Measurements from ENCODE around the gene STUM.
A peak's percentile ranks its signal among the peaks of the same experiment; 100 is the strongest.

- TF ChIP-seq REST (IDR thresholded peaks at IDR 0.05; ENCODE audit: unreplicated experiment) = no peak
- TF ChIP-seq, protein P1, sequence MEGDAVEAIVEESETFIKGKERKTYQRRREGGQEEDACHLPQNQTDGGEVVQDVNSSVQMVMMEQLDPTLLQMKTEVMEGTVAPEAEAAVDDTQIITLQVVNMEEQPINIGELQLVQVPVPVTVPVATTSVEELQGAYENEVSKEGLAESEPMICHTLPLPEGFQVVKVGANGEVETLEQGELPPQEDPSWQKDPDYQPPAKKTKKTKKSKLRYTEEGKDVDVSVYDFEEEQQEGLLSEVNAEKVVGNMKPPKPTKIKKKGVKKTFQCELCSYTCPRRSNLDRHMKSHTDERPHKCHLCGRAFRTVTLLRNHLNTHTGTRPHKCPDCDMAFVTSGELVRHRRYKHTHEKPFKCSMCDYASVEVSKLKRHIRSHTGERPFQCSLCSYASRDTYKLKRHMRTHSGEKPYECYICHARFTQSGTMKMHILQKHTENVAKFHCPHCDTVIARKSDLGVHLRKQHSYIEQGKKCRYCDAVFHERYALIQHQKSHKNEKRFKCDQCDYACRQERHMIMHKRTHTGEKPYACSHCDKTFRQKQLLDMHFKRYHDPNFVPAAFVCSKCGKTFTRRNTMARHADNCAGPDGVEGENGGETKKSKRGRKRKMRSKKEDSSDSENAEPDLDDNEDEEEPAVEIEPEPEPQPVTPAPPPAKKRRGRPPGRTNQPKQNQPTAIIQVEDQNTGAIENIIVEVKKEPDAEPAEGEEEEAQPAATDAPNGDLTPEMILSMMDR (conservative IDR thresholded peaks at IDR 0.05; ENCODE audit: low read depth in 2 of 2) = peak; percentile 59 to 68
- no peak for TF ChIP-seq POLR2AphosphoS5 (IDR thresholded peaks at IDR 0.05; ENCODE audit: low read depth)
- no peak for TF ChIP-seq CREB1 (CRISPR knock-in tag; IDR thresholded peaks at IDR 0.05; ENCODE audit: low read depth)
- TF ChIP-seq EZH2phosphoT487 (IDR thresholded peaks at IDR 0.05; ENCODE audit: unreplicated experiment) = no peak
- no peak for TF ChIP-seq EZH2 (IDR thresholded peaks at IDR 0.05; ENCODE audit: low read depth, unreplicated experiment)
These were observed 19.7 kb downstream of the STUM start for GRCh38 chr1:226568077-226568831.
